Measurements from ENCODE around the gene TRIM66. TPM values are rescaled to one million over a fixed set of nuclear protein-coding genes. Genes with fewer than 3 reads are reported as not detected.

TRIM66 gene, protein sequence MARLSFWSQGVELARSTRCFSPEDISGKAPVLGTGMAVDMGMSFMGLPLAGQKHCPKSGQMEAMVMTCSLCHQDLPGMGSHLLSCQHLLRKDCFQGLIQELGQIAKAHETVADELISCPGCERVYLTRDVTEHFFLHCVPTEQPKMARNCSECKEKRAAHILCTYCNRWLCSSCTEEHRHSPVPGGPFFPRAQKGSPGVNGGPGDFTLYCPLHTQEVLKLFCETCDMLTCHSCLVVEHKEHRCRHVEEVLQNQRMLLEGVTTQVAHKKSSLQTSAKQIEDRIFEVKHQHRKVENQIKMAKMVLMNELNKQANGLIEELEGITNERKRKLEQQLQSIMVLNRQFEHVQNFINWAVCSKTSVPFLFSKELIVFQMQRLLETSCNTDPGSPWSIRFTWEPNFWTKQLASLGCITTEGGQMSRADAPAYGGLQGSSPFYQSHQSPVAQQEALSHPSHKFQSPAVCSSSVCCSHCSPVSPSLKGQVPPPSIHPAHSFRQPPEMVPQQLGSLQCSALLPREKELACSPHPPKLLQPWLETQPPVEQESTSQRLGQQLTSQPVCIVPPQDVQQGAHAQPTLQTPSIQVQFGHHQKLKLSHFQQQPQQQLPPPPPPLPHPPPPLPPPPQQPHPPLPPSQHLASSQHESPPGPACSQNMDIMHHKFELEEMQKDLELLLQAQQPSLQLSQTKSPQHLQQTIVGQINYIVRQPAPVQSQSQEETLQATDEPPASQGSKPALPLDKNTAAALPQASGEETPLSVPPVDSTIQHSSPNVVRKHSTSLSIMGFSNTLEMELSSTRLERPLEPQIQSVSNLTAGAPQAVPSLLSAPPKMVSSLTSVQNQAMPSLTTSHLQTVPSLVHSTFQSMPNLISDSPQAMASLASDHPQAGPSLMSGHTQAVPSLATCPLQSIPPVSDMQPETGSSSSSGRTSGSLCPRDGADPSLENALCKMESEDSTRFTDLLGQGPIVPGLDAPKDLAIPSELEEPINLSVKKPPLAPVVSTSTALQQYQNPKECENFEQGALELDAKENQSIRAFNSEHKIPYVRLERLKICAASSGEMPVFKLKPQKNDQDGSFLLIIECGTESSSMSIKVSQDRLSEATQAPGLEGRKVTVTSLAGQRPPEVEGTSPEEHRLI (N-terminal part only)
- total RNA-seq = 10 to 100 TPM in 1 of 4 donors, 1 to 10 TPM in 3; 7.7 to 48.5 (median 9.4) TPM

DNA sequence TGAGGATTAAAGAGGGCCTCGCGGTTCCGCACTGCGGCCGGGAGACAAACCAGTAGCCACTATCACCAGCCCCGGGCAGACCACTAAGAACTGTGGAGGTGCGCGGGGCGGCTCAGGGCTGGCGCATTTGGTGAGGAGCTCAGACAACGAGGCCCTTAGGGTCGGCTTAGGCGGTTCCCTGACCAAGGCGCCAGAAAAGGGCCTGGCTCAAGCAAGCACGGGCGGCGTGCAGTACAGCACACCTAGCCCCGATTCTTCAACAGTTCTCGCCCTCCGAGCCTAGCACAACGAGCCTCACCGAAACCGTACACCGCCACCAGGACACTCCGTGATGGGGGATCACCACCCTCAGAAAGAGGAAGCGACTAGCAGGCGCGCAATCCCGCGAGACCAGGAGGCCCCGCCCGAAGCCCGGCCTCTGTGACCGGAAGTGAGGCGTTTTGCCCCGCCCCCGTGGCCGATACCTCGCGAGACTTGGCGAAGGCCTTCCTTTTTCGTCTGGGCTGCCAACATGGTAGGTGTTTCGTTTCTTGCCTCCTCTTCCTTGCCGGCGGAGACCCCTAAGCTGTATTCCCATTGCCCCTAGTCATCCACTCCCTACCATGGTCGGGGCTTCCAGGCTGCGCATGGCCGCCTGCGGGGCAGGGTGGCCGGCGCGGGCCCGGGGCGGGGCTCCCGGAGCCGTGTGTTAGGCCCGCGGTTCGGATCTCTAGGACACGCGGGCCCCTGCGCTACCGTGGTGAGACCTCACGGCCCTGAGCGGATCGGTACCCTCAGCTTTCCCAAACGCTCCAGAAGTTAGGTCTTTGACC lies at the start of gene TRIM66, which contains the start of gene RPL27A:
Gene TRIM66, minus strand, starts transcription at position 363 of the 812 bp plus-strand sequence. CDS start 10,391 bp downstream, outside the sequence.
Gene RPL27A, plus strand, starts transcription at position 490 of the 812 bp plus-strand sequence. Its CDS starts 22 bp downstream, at position 512.
- intact Hi-C loops (cut with DNase I) = no loop called here
- H3K4me1 ChIP-seq = peaks cover 25 to 33% of the 10 kb centered on the region in 2 donors
- H3K4me3 ChIP-seq (replicated peaks in 1 of 3) = peak within 1 kb of the TSS; percentile 78 to 96 (median 96)
- H3K27me3 ChIP-seq = no peaks in the 10 kb centered on the region
- TF ChIP-seq CTCF (IDR thresholded peaks at IDR 0.05) (peak in 3 of 6 experiments; percentile 12 to 45 (median 18)), POLR2A (IDR thresholded peaks at IDR 0.05) (peak; percentile 89 to 98)
- peak within 1 kb of the TSS; percentile 84 to 97 (median 87) for H3K27ac ChIP-seq
- WGBS, 2 donors = 1 to 2% methylated on average over 17 to 32 of the region's 67 CpGs
- H3K36me3 ChIP-seq = peaks cover 16 to 26% of the 10 kb centered on the region in 2 donors
- peak; percentile 99 for DNase-seq
- H3K9me3 ChIP-seq = no peaks in the 10 kb centered on the region

- 65 to 72% methylated on average over 3 of the region's 3 CpGs for WGBS, 2 donors
- intact Hi-C loops (cut with DNase I) = no loop called here
- Histone ChIP-seq H3K27ac (peak overlapping the region; percentile 73 to 83 (median 80)), H3K27me3 (no peaks in the 10 kb centered on the region), H3K4me1 (peaks cover 47 to 79% of the 10 kb centered on the region in 2 donors), H3K4me3 (replicated peaks in 1 of 3) (no peak overlapping the region), H3K9me3 (no peaks in the 10 kb centered on the region), H3K36me3 (no peaks in the 10 kb centered on the region)
- TF ChIP-seq POLR2A (IDR thresholded peaks at IDR 0.05) = no peak
- no peak for TF ChIP-seq CTCF (IDR thresholded peaks at IDR 0.05)
- no peak for DNase-seq
These were observed 49.3 kb upstream of the TRIM66 start for GRCh38 chr11:8731647-8732323.

- 95 to 96% methylated on average over 19 to 23 of the region's 23 CpGs for WGBS, 2 donors
- DNase-seq = no peak
- Histone ChIP-seq H3K27me3 (no peaks in the 10 kb centered on the region), H3K4me3 (replicated peaks in 1 of 3) (no peak overlapping the region), H3K9me3 (no peaks in the 10 kb centered on the region), H3K36me3 (no peaks in the 10 kb centered on the region), H3K27ac (peak overlapping the region in 1 of 3 donors; percentile 12), H3K4me1 (peaks cover 46 to 79% of the 10 kb centered on the region in 2 donors)
- TF ChIP-seq POLR2A (IDR thresholded peaks at IDR 0.05) (no peak), CTCF (IDR thresholded peaks at IDR 0.05) (no peak)
- intact Hi-C loops (cut with DNase I) = no loop called here
These were observed 48.2 kb upstream of the TRIM66 start for GRCh38 chr11:8730697-8731020.

Data from thyroid gland (tissue), 4 donors.